Small intestine (tissue), 7 donors: ENCODE measurements around the gene FAM20B. TPM values are rescaled to one million over a fixed set of nuclear protein-coding genes. Genes with fewer than 3 reads are reported as not detected.

Source experiments
- DNase-seq, 2 donors: peaks; one replicate each; pipeline versions ENCODE4 v3.0.0 to v3.0.0-alpha.2; 2013
- FAIRE-seq: peaks from 2 replicates; lab custom pipeline; 2012; peaks lifted over from hg19 to GRCh38; lab: Jason Lieb, UNC
- H3K27ac ChIP-seq, 3 donors: one replicate each; pipeline ENCODE4 v1.5.1; 2013; ENCODE audit warnings: low read length in 2 of 3, mild to moderate bottlenecking in 2 of 3, control low read depth in 1 of 3, inconsistent platforms in 1 of 3, low read depth in 1 of 3, moderate library complexity in 1 of 3
- H3K27me3 ChIP-seq, 3 donors: one replicate each; pipeline ENCODE4 v1.6.1; 2013; ENCODE audit warnings: low read length in 3 of 3, inconsistent platforms in 1 of 3; ENCODE audit not compliant: control insufficient read depth in 3 of 3, insufficient read depth in 3 of 3
- H3K36me3 ChIP-seq, 3 donors: one replicate each; pipeline ENCODE4 v1.6.1; 2013; ENCODE audit warnings: low read length in 3 of 3, inconsistent platforms in 1 of 3, low read depth in 1 of 3, mild to moderate bottlenecking in 1 of 3, moderate library complexity in 1 of 3; ENCODE audit not compliant: control insufficient read depth in 3 of 3, insufficient read depth in 2 of 3
- H3K4me1 ChIP-seq, 3 donors: one replicate each; pipeline ENCODE4 v1.6.1; 2013; ENCODE audit warnings: low read length in 2 of 3, inconsistent platforms in 1 of 3, low read depth in 1 of 3, mild to moderate bottlenecking in 1 of 3, moderate library complexity in 1 of 3; ENCODE audit not compliant: control insufficient read depth in 3 of 3, insufficient read depth in 2 of 3
- H3K4me3 ChIP-seq, 3 donors: one replicate each; pipeline ENCODE4 v1.5.1; 2013; ENCODE audit warnings: low read length in 3 of 3, control low read depth in 1 of 3, inconsistent platforms in 1 of 3, low read depth in 1 of 3, mild to moderate bottlenecking in 1 of 3, moderate library complexity in 1 of 3
- H3K9me3 ChIP-seq, 2 donors: one replicate each; pipeline ENCODE4 v1.6.1; 2013; ENCODE audit warnings: low read depth in 1 of 2, low read length in 1 of 2; ENCODE audit not compliant: control insufficient read depth in 2 of 2, insufficient read depth in 1 of 2
- WGBS, 3 donors: extraction: QIAGEN DNeasy Blood & Tissue Kit; methylation state at CpG; one replicate each; pipeline ENCODE4 v1.1.7; 2013; 5-methylcytosine and 5-hydroxymethylcytosine counted together
- polyA plus RNA-seq, 4 donors: library from polyadenylated mRNA; stranded (reverse) in 3 of 4; unstranded in 1 of 4; fragments of 200-250 nt in 3 of 4; fragments of 120-200 nt in 1 of 4; gene quantifications; one replicate each; pipeline versions ENCODE4 v1.2.1 to v1.2.3, GENCODE V29; 2013
- donor health status: healthy with polysubstance abuse.
- donor health status: control.
- donor health status: control.
- donor health status: Bipolar disorder and iron deficiency.
- donor health status: healthy.

FAM20B gene
- polyA plus RNA-seq, 4 donors: 5.4 to 24.9 (median 10.7) TPM

- Histone ChIP-seq H3K27ac (no peak overlapping the region), H3K36me3 (peaks cover 12 to 69% (median 19%) of the 10 kb centered on the region in 3 donors)
Observed at GRCh38 chr1:179095377-179095776, 69.7 kb downstream of the FAM20B start.

GRCh38 chr1:179095924-179096323 lies 70.2 kb downstream of the FAM20B start:
- DNase-seq: no peak
- no peak for FAIRE-seq
- Histone ChIP-seq H3K4me3 (no peak overlapping the region), H3K9me3 (no peaks in the 10 kb centered on the region), H3K4me1 (no peaks in the 10 kb centered on the region), H3K27me3 (no peaks in the 10 kb centered on the region), H3K27ac (no peak overlapping the region), H3K36me3 (peaks cover 12 to 69% (median 19%) of the 10 kb centered on the region in 3 donors)
- 79 to 86% (median 79%) methylated on average over 3 of the region's 3 CpGs for WGBS, 3 donors

More at GRCh38 chr1:179095377-179095776, 69.7 kb downstream of the FAM20B start:
- no peaks in the 10 kb centered on the region for H3K4me1 ChIP-seq
- DNase-seq (no peak), FAIRE-seq (no peak)
- whole genome bisulfite sequencing, 3 donors: 90 to 93% (median 92%) methylated on average over 4 of the region's 4 CpGs
- H3K9me3 ChIP-seq: no peaks in the 10 kb centered on the region
- H3K4me3 ChIP-seq: no peak overlapping the region
- no peaks in the 10 kb centered on the region for H3K27me3 ChIP-seq

- 93 to 96% (median 96%) methylated on average over 4 of the region's 4 CpGs for WGBS, 3 donors
- Histone ChIP-seq H3K4me1 (peaks cover 0 to under 1% (median 0%) of the 10 kb centered on the region in 3 donors), H3K27me3 (no peaks in the 10 kb centered on the region), H3K27ac (no peak overlapping the region), H3K9me3 (no peaks in the 10 kb centered on the region), H3K36me3 (peaks cover 4 to 34% (median 5%) of the 10 kb centered on the region in 3 donors), H3K4me3 (no peak overlapping the region)
- no peak for DNase-seq
- FAIRE-seq: no peak
Observed at GRCh38 chr1:179099891-179100290, 74.2 kb downstream of the FAM20B start.

- no peak for FAIRE-seq
- H3K4me1 ChIP-seq: peaks cover 0 to 3% (median 0%) of the 10 kb centered on the region in 3 donors
- H3K27me3 ChIP-seq: no peaks in the 10 kb centered on the region
- no peaks in the 10 kb centered on the region for H3K9me3 ChIP-seq
- no peak overlapping the region for H3K27ac ChIP-seq
- peaks cover 0 to 20% (median 2%) of the 10 kb centered on the region in 3 donors for H3K36me3 ChIP-seq
- H3K4me3 ChIP-seq: no peak overlapping the region
- 95 to 99% (median 98%) methylated on average over 4 of the region's 4 CpGs for WGBS, 3 donors
- no peak for DNase-seq
Observed at GRCh38 chr1:179101566-179101965, 75.9 kb downstream of the FAM20B start.

- Histone ChIP-seq H3K4me1 (peaks cover 0 to 3% (median 0%) of the 10 kb centered on the region in 3 donors), H3K27ac (no peak overlapping the region), H3K4me3 (no peak overlapping the region), H3K36me3 (peaks cover 5 to 27% (median 9%) of the 10 kb centered on the region in 3 donors), H3K27me3 (no peaks in the 10 kb centered on the region), H3K9me3 (no peaks in the 10 kb centered on the region)
- DNase-seq: no peak
- FAIRE-seq: no peak
- 93 to 100% (median 96%) methylated on average over 1 of the region's 1 CpG for WGBS, 3 donors
Observed at GRCh38 chr1:179103999-179104398, 78.3 kb downstream of the FAM20B start.

GRCh38 chr1:179104611-179105250 lies 79.0 kb downstream of the FAM20B start:
- DNase-seq (no peak), FAIRE-seq (no peak)
- Histone ChIP-seq H3K27ac (no peak overlapping the region), H3K4me3 (no peak overlapping the region), H3K27me3 (no peaks in the 10 kb centered on the region), H3K9me3 (no peaks in the 10 kb centered on the region), H3K36me3 (peaks cover 7 to 33% (median 12%) of the 10 kb centered on the region in 3 donors), H3K4me1 (peaks cover 0 to 3% (median 0%) of the 10 kb centered on the region in 3 donors)
- WGBS, 3 donors: 87 to 94% (median 89%) methylated on average over 3 of the region's 3 CpGs

- peaks cover 10 to 40% (median 16%) of the 10 kb centered on the region in 3 donors for H3K36me3 ChIP-seq
- H3K9me3 ChIP-seq: no peaks in the 10 kb centered on the region
- FAIRE-seq (no peak), DNase-seq (peak; percentile 46 to 55)
- no peak overlapping the region for H3K27ac ChIP-seq
- no peaks in the 10 kb centered on the region for H3K27me3 ChIP-seq
- 30 to 56% (median 43%) methylated on average over 7 of the region's 7 CpGs for WGBS, 3 donors
- H3K4me3 ChIP-seq: no peak overlapping the region
- H3K4me1 ChIP-seq: peaks cover 0 to 3% (median 0%) of the 10 kb centered on the region in 3 donors
Observed at GRCh38 chr1:179105393-179105792, 79.7 kb downstream of the FAM20B start.

GRCh38 chr1:179107706-179108629 lies 82.3 kb downstream of the FAM20B start:
- Histone ChIP-seq H3K36me3 (peaks cover 8 to 47% (median 19%) of the 10 kb centered on the region in 3 donors), H3K4me1 (peaks cover 0 to 3% (median 0%) of the 10 kb centered on the region in 3 donors), H3K27me3 (no peaks in the 10 kb centered on the region), H3K4me3 (no peak overlapping the region), H3K9me3 (no peaks in the 10 kb centered on the region), H3K27ac (no peak overlapping the region)
- WGBS, 3 donors: 85 to 89% (median 88%) methylated on average over 15 of the region's 15 CpGs
- FAIRE-seq (no peak), DNase-seq (no peak)
